ENCODE measurements around the gene GDPD2.

GDPD2 gene

GRCh38 chrX:70478526-70479245 lies 55.6 kb downstream of the GDPD2 start:
- no peak for DNase-seq (ENCODE audit: insufficient read length)
- TF ChIP-seq POLR2A (IDR thresholded peaks at IDR 0.05; ENCODE audit: low read depth, low read length): no peak
- TF ChIP-seq POLR2AphosphoS5 (IDR thresholded peaks at IDR 0.05; ENCODE audit: low read depth, low read length): no peak
- no peak for TF ChIP-seq TAF1 (IDR thresholded peaks at IDR 0.05; ENCODE audit: borderline replicate concordance, low read depth, low read length)

GRCh38 chrX:70479247-70479921 lies 56.3 kb downstream of the GDPD2 start:
- FAIRE-seq (no peak), DNase-seq (ENCODE audit: insufficient read length) (no peak)
- TF ChIP-seq TAF1 (IDR thresholded peaks at IDR 0.05; ENCODE audit: borderline replicate concordance, low read depth, low read length): no peak
- TF ChIP-seq POLR2A (IDR thresholded peaks at IDR 0.05; ENCODE audit: low read depth, low read length): no peak
- no peak for TF ChIP-seq POLR2AphosphoS5 (IDR thresholded peaks at IDR 0.05; ENCODE audit: low read depth, low read length)

More at GRCh38 chrX:70478526-70479245, 55.6 kb downstream of the GDPD2 start:
- no peak for FAIRE-seq

- FAIRE-seq: no peak
- TF ChIP-seq POLR2AphosphoS5 (IDR thresholded peaks at IDR 0.05; ENCODE audit: low read depth, low read length) (no peak), POLR2A (IDR thresholded peaks at IDR 0.05; ENCODE audit: low read depth, low read length) (no peak), TAF1 (IDR thresholded peaks at IDR 0.05; ENCODE audit: borderline replicate concordance, low read depth, low read length) (no peak)
- no peak for DNase-seq (ENCODE audit: insufficient read length)
These were observed 57.0 kb downstream of the GDPD2 start for GRCh38 chrX:70479922-70480659.

GRCh38 chrX:70480660-70481018 lies 57.5 kb downstream of the GDPD2 start:
- DNase-seq (ENCODE audit: insufficient read length): no peak
- TF ChIP-seq POLR2A (IDR thresholded peaks at IDR 0.05; ENCODE audit: low read depth, low read length) (no peak), POLR2AphosphoS5 (IDR thresholded peaks at IDR 0.05; ENCODE audit: low read depth, low read length) (no peak)
- no peak for FAIRE-seq

- no peak for DNase-seq (ENCODE audit: insufficient read length)
- peak; percentile 17 for FAIRE-seq
- TF ChIP-seq POLR2AphosphoS5 (IDR thresholded peaks at IDR 0.05; ENCODE audit: low read depth, low read length) (no peak), POLR2A (IDR thresholded peaks at IDR 0.05; ENCODE audit: low read depth, low read length) (no peak), TAF1 (IDR thresholded peaks at IDR 0.05; ENCODE audit: borderline replicate concordance, low read depth, low read length) (no peak)
These were observed 58.6 kb downstream of the GDPD2 start for GRCh38 chrX:70481471-70482270.

- no peak for TF ChIP-seq POLR2AphosphoS5 (IDR thresholded peaks at IDR 0.05; ENCODE audit: low read depth, low read length)
- TF ChIP-seq POLR2A (IDR thresholded peaks at IDR 0.05; ENCODE audit: low read depth, low read length): no peak
- TF ChIP-seq TAF1 (IDR thresholded peaks at IDR 0.05; ENCODE audit: borderline replicate concordance, low read depth, low read length): no peak
- no peak for FAIRE-seq
- DNase-seq (ENCODE audit: insufficient read length): no peak
These were observed 59.2 kb downstream of the GDPD2 start for GRCh38 chrX:70482300-70482699.
